GM12872 (cell line): ENCODE results near the gene COL25A1.

Experiments used
- TF ChIP-seq, protein P1 (sequence below): IDR thresholded peaks from 3 replicates; pipeline ENCODE4 v1.5.1; 2011; ENCODE audit warnings: low read depth, mild to moderate bottlenecking, low read length, moderate library complexity; ENCODE audit not compliant: insufficient read depth

The COL25A1 gene

DNA sequence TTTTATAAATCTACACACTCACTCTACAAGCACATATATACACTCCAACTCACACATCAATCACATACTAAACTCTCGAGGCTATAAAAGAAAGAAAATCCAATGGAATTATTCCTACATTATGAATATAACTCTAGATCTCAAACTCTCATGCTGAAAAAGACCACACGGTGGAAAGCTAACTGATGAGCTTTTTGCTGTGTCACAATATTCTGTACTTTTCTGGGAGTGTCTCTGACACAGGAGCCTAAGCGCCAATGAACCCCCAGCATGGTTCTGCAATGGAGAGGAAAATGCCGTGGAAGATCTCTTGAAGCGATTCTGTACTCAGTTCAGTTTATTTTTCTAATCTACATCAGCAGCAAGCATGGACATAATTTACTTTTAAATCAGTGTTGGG is 415.4 kb downstream of the COL25A1 start:
- TF ChIP-seq, protein P1, sequence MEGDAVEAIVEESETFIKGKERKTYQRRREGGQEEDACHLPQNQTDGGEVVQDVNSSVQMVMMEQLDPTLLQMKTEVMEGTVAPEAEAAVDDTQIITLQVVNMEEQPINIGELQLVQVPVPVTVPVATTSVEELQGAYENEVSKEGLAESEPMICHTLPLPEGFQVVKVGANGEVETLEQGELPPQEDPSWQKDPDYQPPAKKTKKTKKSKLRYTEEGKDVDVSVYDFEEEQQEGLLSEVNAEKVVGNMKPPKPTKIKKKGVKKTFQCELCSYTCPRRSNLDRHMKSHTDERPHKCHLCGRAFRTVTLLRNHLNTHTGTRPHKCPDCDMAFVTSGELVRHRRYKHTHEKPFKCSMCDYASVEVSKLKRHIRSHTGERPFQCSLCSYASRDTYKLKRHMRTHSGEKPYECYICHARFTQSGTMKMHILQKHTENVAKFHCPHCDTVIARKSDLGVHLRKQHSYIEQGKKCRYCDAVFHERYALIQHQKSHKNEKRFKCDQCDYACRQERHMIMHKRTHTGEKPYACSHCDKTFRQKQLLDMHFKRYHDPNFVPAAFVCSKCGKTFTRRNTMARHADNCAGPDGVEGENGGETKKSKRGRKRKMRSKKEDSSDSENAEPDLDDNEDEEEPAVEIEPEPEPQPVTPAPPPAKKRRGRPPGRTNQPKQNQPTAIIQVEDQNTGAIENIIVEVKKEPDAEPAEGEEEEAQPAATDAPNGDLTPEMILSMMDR: no peak

GRCh38 chr4:108885211-108885610 is 417.2 kb downstream of the COL25A1 start:
- TF ChIP-seq, protein P1: no peak

DNA sequence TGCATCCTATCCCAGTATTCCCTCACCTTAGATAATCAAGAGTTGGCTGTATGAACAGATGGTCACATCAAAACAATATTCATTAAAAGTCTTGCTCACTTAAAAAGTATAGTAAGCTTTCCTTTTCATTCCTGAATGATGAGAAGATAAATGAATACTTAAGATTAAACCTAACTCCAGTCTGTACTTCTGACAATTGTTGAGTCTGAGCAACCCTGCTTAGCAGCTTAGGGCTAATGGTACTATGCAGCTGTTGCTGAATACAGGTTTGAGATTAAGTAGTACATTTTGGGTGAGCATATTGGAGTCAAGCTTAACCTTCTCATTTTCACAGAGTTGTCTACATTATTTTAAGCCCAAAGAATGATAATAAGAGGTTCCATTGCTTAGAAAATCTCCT is 417.9 kb downstream of the COL25A1 start:
- TF ChIP-seq, protein P1: no peak

DNA sequence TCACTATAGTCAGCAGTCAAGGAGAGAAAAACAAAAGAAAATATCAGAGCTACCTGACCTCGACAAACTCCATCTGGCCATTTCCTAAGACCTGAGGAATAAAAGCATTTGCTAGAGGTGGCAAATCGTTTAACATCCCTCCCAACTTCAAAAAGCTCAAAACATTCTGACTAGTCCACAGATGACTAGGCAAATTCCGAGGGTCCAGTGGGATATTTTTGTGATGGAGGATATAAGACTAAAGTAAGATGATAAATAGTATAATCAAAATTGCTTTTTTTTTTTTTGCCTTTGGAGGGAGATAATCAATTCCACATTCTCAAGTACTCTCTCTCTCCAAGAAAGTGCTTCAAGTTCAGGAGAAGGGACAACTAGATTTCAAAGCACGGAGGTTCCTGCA is 420.5 kb downstream of the COL25A1 start:
- TF ChIP-seq, protein P1: no peak

GRCh38 chr4:108881190-108881589 is 421.3 kb downstream of the COL25A1 start:
- TF ChIP-seq, protein P1: no peak

DNA sequence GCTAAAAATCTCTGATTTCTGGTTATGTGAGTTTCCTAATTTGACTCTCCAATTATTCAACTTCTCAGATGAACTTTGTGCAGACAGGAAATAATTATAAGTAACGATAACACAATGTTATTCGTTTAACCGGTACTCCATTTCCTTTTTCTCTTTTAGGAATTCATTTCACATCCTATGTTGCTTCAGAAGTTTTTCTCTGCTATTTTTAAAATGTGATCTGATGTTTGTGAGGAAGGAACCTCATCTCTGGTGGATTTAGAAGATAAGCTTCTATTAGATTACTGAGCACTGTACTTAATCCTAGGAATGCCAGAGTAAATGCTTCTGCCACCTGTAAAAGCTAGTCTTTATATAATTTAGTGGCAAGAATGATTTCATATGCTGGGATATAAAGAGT is 423.7 kb downstream of the COL25A1 start:
- TF ChIP-seq, protein P1: no peak

GRCh38 chr4:108877821-108878220 is 424.6 kb downstream of the COL25A1 start:
- TF ChIP-seq, protein P1: no peak

- TF ChIP-seq, protein P1: no peak
Observed at GRCh38 chr4:108874806-108875205, 427.7 kb downstream of the COL25A1 start.
